Measurements from ENCODE around the gene PDE7B.

PDE7B gene

DNA sequence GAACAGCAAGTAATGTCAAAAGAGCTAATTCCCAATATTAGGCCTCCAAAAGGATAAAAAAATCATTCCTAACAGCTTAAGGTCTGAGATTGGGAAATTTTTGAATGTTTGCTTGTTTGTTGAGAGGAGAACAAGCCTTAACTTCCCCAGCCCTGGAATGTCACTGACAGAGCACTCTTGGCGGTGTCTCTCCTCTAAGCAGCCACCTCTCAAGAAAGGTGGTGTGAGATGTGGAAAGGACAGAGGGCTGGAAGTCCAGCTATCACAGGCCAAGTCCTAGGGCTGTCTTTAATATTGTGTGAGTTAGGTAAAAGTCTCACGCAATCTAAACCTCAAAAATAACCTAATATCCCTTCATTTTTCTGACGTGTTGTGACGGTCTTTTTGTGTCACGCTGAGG lies 297.0 kb downstream of the PDE7B start:
- DNase-seq (ENCODE audit: low spot score), result no peak
- TF ChIP-seq, protein P1, sequence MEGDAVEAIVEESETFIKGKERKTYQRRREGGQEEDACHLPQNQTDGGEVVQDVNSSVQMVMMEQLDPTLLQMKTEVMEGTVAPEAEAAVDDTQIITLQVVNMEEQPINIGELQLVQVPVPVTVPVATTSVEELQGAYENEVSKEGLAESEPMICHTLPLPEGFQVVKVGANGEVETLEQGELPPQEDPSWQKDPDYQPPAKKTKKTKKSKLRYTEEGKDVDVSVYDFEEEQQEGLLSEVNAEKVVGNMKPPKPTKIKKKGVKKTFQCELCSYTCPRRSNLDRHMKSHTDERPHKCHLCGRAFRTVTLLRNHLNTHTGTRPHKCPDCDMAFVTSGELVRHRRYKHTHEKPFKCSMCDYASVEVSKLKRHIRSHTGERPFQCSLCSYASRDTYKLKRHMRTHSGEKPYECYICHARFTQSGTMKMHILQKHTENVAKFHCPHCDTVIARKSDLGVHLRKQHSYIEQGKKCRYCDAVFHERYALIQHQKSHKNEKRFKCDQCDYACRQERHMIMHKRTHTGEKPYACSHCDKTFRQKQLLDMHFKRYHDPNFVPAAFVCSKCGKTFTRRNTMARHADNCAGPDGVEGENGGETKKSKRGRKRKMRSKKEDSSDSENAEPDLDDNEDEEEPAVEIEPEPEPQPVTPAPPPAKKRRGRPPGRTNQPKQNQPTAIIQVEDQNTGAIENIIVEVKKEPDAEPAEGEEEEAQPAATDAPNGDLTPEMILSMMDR (IDR thresholded peaks at IDR 0.05), result no peak
- Histone ChIP-seq H3K27ac (no peak overlapping the region), H3K4me3 (no peak overlapping the region)

GRCh38 chr6:136149311-136149710 lies 297.8 kb downstream of the PDE7B start:
- DNase-seq (ENCODE audit: low spot score), result no peak
- H3K4me3 ChIP-seq, result no peak overlapping the region
- TF ChIP-seq, protein P1 (IDR thresholded peaks at IDR 0.05), result no peak
- no peak overlapping the region for H3K27ac ChIP-seq

DNA sequence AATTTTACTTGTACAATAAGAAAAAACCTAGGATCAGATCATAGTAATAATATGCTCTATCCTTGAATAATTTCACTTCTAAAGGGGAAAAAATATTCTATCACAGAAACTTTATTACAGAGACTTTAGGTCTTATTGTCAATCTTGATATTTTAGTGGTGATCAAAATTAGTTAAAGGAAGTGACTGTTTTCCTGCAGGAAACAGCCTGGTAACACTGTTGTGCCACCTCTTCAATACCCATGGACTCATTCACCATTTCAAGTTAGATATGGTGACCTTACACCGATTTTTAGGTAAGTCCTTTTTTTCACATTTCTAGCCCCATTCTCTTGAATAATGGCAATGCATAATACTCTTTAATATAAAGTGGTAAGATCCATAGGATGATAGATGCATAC lies 299.5 kb downstream of the PDE7B start:
- no peak overlapping the region for H3K27ac ChIP-seq
- TF ChIP-seq, protein P1 (IDR thresholded peaks at IDR 0.05), result no peak
- H3K4me3 ChIP-seq, result no peak overlapping the region
- no peak for DNase-seq (ENCODE audit: low spot score)

- no peak overlapping the region for H3K4me3 ChIP-seq
- no peak for DNase-seq (ENCODE audit: low spot score)
- H3K27ac ChIP-seq, result no peak overlapping the region
- TF ChIP-seq, protein P1 (IDR thresholded peaks at IDR 0.05), result no peak
Observed at GRCh38 chr6:136153707-136154375, 302.3 kb downstream of the PDE7B start.

- TF ChIP-seq, protein P1 (IDR thresholded peaks at IDR 0.05), result no peak
- no peak for DNase-seq (ENCODE audit: low spot score)
- Histone ChIP-seq H3K4me3 (no peak overlapping the region), H3K27ac (no peak overlapping the region)
Observed at GRCh38 chr6:136155191-136155590, 303.7 kb downstream of the PDE7B start.

- TF ChIP-seq, protein P1 (IDR thresholded peaks at IDR 0.05), result no peak
- Histone ChIP-seq H3K4me3 (no peak overlapping the region), H3K27ac (no peak overlapping the region)
- no peak for DNase-seq (ENCODE audit: low spot score)
Observed at GRCh38 chr6:136157743-136158142, 306.2 kb downstream of the PDE7B start.

- no peak for DNase-seq (ENCODE audit: low spot score)
- H3K27ac ChIP-seq, result no peak overlapping the region
Observed at GRCh38 chr6:136158387-136158821, 306.9 kb downstream of the PDE7B start.

More at GRCh38 chr6:136158387-136158821, 306.9 kb downstream of the PDE7B start:
- TF ChIP-seq, protein P1 (IDR thresholded peaks at IDR 0.05), result no peak
- H3K4me3 ChIP-seq, result no peak overlapping the region
